ENCODE data around the gene PPARG.

Gene PPARG

GRCh38 chr3:12352253-12352652 is 63.4 kb downstream of the PPARG start:
- TF ChIP-seq CTCF (IDR thresholded peaks at IDR 0.05) = no peak
- no peaks in the 10 kb centered on the region for H3K9me3 Mint-ChIP-seq
- H3K27ac Mint-ChIP-seq = no peak overlapping the region
- no peak for DNase-seq
- peaks cover 30% of the 10 kb centered on the region for H3K27me3 Mint-ChIP-seq (ENCODE audit: low read depth, poor library complexity)
- no peaks in the 10 kb centered on the region for H3K36me3 Mint-ChIP-seq (ENCODE audit: low read depth)
- no peak overlapping the region for H3K4me3 Mint-ChIP-seq
- no peaks in the 10 kb centered on the region for H3K4me1 Mint-ChIP-seq

GRCh38 chr3:12352755-12353154 is 63.9 kb downstream of the PPARG start:
- H3K27me3 Mint-ChIP-seq (ENCODE audit: low read depth, poor library complexity) = peaks cover 30% of the 10 kb centered on the region
- no peak overlapping the region for H3K4me3 Mint-ChIP-seq
- no peaks in the 10 kb centered on the region for H3K9me3 Mint-ChIP-seq
- H3K27ac Mint-ChIP-seq = no peak overlapping the region
- TF ChIP-seq CTCF (IDR thresholded peaks at IDR 0.05) = no peak
- no peaks in the 10 kb centered on the region for H3K36me3 Mint-ChIP-seq (ENCODE audit: low read depth)
- H3K4me1 Mint-ChIP-seq = no peaks in the 10 kb centered on the region
- DNase-seq = no peak

- no peak for DNase-seq
- no peak for TF ChIP-seq CTCF (IDR thresholded peaks at IDR 0.05)
- no peak overlapping the region for H3K4me3 Mint-ChIP-seq
- H3K4me1 Mint-ChIP-seq = no peaks in the 10 kb centered on the region
- no peaks in the 10 kb centered on the region for H3K9me3 Mint-ChIP-seq
- no peak overlapping the region for H3K27ac Mint-ChIP-seq
- H3K36me3 Mint-ChIP-seq (ENCODE audit: low read depth) = no peaks in the 10 kb centered on the region
- H3K27me3 Mint-ChIP-seq (ENCODE audit: low read depth, poor library complexity) = peaks cover 30% of the 10 kb centered on the region
Measured at GRCh38 chr3:12353796-12354525, 65.1 kb downstream of the PPARG start.

GRCh38 chr3:12356175-12356574 is 67.3 kb downstream of the PPARG start:
- Mint-ChIP-seq H3K27ac (no peak overlapping the region), H3K4me3 (no peak overlapping the region), H3K9me3 (no peaks in the 10 kb centered on the region), H3K4me1 (no peaks in the 10 kb centered on the region), H3K36me3 (ENCODE audit: low read depth) (no peaks in the 10 kb centered on the region), H3K27me3 (ENCODE audit: low read depth, poor library complexity) (peaks cover 20% of the 10 kb centered on the region)
- TF ChIP-seq CTCF (IDR thresholded peaks at IDR 0.05) = no peak
- no peak for DNase-seq

GRCh38 chr3:12356996-12357395 is 68.1 kb downstream of the PPARG start:
- Mint-ChIP-seq H3K27me3 (ENCODE audit: low read depth, poor library complexity) (peaks cover 15% of the 10 kb centered on the region), H3K27ac (no peak overlapping the region), H3K4me1 (no peaks in the 10 kb centered on the region), H3K9me3 (no peaks in the 10 kb centered on the region), H3K36me3 (ENCODE audit: low read depth) (no peaks in the 10 kb centered on the region), H3K4me3 (no peak overlapping the region)
- no peak for DNase-seq
- TF ChIP-seq CTCF (IDR thresholded peaks at IDR 0.05) = no peak

GRCh38 chr3:12357456-12357855 is 68.6 kb downstream of the PPARG start:
- Mint-ChIP-seq H3K9me3 (no peaks in the 10 kb centered on the region), H3K4me3 (no peak overlapping the region), H3K4me1 (no peaks in the 10 kb centered on the region), H3K27ac (no peak overlapping the region), H3K27me3 (ENCODE audit: low read depth, poor library complexity) (peaks cover 13% of the 10 kb centered on the region), H3K36me3 (ENCODE audit: low read depth) (no peaks in the 10 kb centered on the region)
- DNase-seq = no peak
- no peak for TF ChIP-seq CTCF (IDR thresholded peaks at IDR 0.05)
